Skeletal muscle tissue (tissue), 4 donors: ENCODE measurements around the gene C2CD2. TPM values are rescaled to one million over a fixed set of nuclear protein-coding genes. Genes with fewer than 3 reads are reported as not detected.

Experiments used
- H3K27ac ChIP-seq: one replicate; pipeline ENCODE4 v1.7.0; 2013; ENCODE audit warnings: mild to moderate bottlenecking, low read depth, low read length, inconsistent platforms
- H3K27me3 ChIP-seq, 3 donors: one replicate each; pipeline ENCODE4 v1.7.0; 2013; ENCODE audit warnings: low read length in 3 of 3; ENCODE audit not compliant: control insufficient read depth in 3 of 3, insufficient read depth in 3 of 3
- H3K36me3 ChIP-seq, 3 donors: one replicate each; pipeline ENCODE4 v1.7.0; 2013; ENCODE audit warnings: low read length in 3 of 3; ENCODE audit not compliant: control insufficient read depth in 3 of 3, insufficient read depth in 3 of 3
- H3K4me1 ChIP-seq, 3 donors: one replicate each; pipeline ENCODE4 v1.7.0; 2013; ENCODE audit warnings: low read length in 3 of 3, mild to moderate bottlenecking in 3 of 3; ENCODE audit not compliant: control insufficient read depth in 3 of 3, insufficient read depth in 3 of 3
- H3K4me3 ChIP-seq, 3 donors: one replicate each; pipeline ENCODE4 v1.7.0; 2013; ENCODE audit warnings: low read length in 3 of 3
- H3K9ac ChIP-seq, 3 donors: one replicate each; pipeline ENCODE4 v1.7.0; 2013; ENCODE audit warnings: low read length in 3 of 3, mild to moderate bottlenecking in 3 of 3, moderate library complexity in 2 of 3, low read depth in 1 of 3
- H3K9me3 ChIP-seq, 3 donors: one replicate each; pipeline ENCODE4 v1.7.0; 2013; ENCODE audit warnings: low read length in 3 of 3; ENCODE audit not compliant: control insufficient read depth in 3 of 3
- total RNA-seq: library from RNA; depleted of rRNA; stranded (reverse); fragments of >200 nt; gene quantifications from one replicate; pipeline ENCODE4 v1.2.3, GENCODE V29; 2014
- donor health status: Osteomylitis.

The C2CD2 gene
- total RNA-seq, 1 donor from 2014 or later: 7.3 TPM

GRCh38 chr21:41852929-41853320, 100.9 kb downstream of the C2CD2 start:
- H3K4me3 ChIP-seq: no peak overlapping the region
- no peaks in the 10 kb centered on the region for H3K27me3 ChIP-seq
- no peaks in the 10 kb centered on the region for H3K9me3 ChIP-seq
- H3K36me3 ChIP-seq: peaks cover 31 to 36% (median 31%) of the 10 kb centered on the region in 3 donors
- no peak overlapping the region for H3K9ac ChIP-seq
- no peaks in the 10 kb centered on the region for H3K4me1 ChIP-seq
- H3K27ac ChIP-seq: no peak overlapping the region

GRCh38 chr21:41852151-41852928, 101.5 kb downstream of the C2CD2 start:
- H3K4me1 ChIP-seq: no peaks in the 10 kb centered on the region
- no peaks in the 10 kb centered on the region for H3K27me3 ChIP-seq
- no peak overlapping the region for H3K4me3 ChIP-seq
- H3K9me3 ChIP-seq: no peaks in the 10 kb centered on the region
- H3K36me3 ChIP-seq: peaks cover 29 to 34% (median 31%) of the 10 kb centered on the region in 3 donors
- H3K9ac ChIP-seq: no peak overlapping the region
- no peak overlapping the region for H3K27ac ChIP-seq

GRCh38 chr21:41851090-41851790, 102.6 kb downstream of the C2CD2 start:
- no peak overlapping the region for H3K9ac ChIP-seq
- no peaks in the 10 kb centered on the region for H3K27me3 ChIP-seq
- H3K9me3 ChIP-seq: no peaks in the 10 kb centered on the region
- no peaks in the 10 kb centered on the region for H3K4me1 ChIP-seq
- H3K27ac ChIP-seq: no peak overlapping the region
- no peak overlapping the region for H3K4me3 ChIP-seq
- H3K36me3 ChIP-seq: peaks cover 22 to 24% (median 23%) of the 10 kb centered on the region in 3 donors

DNA sequence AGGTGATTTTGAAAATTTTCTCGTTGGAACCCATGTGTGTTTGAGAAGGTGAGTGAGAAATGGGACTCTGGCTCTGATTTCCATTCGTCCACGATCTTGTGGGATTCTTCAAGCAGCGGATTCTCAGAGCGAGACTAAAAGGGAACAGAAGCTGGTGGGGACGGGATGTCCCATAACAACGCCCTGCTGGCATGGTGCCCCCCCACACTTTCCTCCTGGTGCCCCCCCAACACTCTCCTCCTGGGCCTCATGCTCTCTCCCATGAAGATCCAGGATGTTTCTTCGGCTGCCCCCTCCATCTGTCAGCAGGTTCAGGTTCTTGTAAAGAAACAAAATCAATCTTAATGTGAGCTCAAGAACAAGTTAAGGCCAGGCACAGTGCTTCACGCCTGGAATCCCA, 103.7 kb downstream of the C2CD2 start:
- H3K27me3 ChIP-seq: no peaks in the 10 kb centered on the region
- no peaks in the 10 kb centered on the region for H3K9me3 ChIP-seq
- no peaks in the 10 kb centered on the region for H3K4me1 ChIP-seq
- no peak overlapping the region for H3K9ac ChIP-seq
- no peak overlapping the region for H3K4me3 ChIP-seq
- no peak overlapping the region for H3K27ac ChIP-seq
- H3K36me3 ChIP-seq: peaks cover 21 to 28% (median 21%) of the 10 kb centered on the region in 3 donors

DNA sequence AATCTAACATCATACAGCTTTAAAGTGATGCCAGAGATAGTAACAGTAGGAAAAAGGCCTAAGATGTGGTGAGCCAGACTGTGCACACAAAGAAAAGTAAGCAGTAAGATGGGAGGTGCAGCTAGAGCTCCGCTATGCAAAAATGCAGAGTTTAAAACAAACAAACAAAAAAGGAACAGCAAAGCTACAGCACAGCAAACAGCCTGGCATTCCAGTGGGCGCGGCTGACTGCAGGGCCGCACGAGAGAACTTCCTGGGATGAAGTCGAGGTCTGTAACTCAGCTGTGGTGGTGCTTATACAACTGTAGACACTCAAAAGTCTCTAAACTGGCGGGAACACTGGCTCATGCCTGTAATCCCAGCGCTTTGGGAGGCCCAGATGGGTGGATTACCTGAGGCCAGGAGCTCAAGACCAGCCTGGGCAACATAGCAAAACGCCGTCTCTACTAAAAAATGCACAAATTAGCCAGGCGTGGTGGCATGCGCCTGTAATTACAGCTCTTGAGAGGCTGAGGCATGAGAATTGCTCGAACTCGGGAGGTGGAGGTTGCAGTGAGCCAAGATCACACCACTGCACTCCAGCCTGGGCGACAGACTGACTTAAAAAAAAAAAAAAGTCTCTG, 104.7 kb downstream of the C2CD2 start:
- no peak overlapping the region for H3K27ac ChIP-seq
- no peaks in the 10 kb centered on the region for H3K9me3 ChIP-seq
- H3K4me3 ChIP-seq: no peak overlapping the region
- no peak overlapping the region for H3K9ac ChIP-seq
- peaks cover 11 to 20% (median 11%) of the 10 kb centered on the region in 3 donors for H3K36me3 ChIP-seq
- H3K27me3 ChIP-seq: no peaks in the 10 kb centered on the region
- no peaks in the 10 kb centered on the region for H3K4me1 ChIP-seq

DNA sequence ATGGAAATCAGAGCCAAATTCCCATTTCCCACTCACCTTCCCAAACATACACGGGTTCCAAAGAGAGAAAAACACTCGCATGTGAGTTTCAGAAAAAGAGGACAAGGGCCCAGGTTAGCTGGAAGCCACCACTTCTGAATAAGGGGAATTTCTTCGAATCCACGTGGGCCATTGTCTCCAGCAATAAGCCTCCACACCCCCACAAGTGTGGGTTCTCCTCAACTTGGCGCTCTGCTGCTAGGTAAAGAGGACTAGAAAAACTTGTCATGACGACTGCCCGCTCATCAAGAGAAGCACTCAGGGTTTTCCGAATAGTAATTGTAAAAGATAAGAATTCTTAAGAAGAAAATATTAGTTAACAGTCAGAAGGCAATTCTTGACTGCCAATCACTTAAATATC, 105.3 kb downstream of the C2CD2 start:
- Histone ChIP-seq H3K27ac (no peak overlapping the region), H3K4me3 (no peak overlapping the region), H3K9ac (no peak overlapping the region), H3K27me3 (no peaks in the 10 kb centered on the region), H3K36me3 (peaks cover 6 to 17% (median 6%) of the 10 kb centered on the region in 3 donors), H3K9me3 (no peaks in the 10 kb centered on the region), H3K4me1 (no peaks in the 10 kb centered on the region)

DNA sequence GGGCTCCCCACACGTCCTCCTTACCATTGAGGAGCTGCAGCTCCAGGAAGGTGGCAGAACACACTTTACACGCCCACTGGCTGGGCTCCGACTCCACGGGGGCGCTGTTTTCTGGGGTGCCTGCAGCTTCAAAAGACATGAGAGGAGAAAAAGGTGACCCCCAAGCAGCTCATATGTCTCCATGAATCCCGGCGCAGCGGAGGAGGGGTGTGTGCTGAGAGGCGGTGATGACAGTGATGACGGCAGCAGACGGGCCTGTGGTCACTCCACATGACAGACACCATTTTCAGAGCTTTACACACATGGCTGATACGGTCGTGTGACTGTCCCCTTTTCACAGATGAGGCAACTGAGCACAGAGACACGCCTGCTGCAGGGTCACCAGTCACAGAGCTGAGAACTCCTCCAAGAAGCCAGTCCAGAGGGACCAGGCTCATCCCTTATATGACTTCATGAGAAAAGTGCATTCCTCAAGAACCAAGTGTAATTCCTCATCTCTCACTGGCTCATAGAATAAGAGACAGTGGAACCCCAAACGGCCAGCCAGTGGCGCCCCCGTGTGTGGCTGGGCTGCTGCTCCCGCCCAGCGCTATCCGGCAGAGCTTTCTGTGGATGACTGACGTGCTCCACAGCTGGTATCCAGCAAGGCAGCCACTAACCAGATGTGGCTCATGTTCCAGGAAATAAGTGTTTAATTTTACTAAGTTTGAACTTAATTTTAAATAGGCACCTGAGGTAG, 106.6 kb downstream of the C2CD2 start:
- Histone ChIP-seq H3K4me1 (no peaks in the 10 kb centered on the region), H3K27ac (no peak overlapping the region), H3K9ac (no peak overlapping the region), H3K4me3 (no peak overlapping the region), H3K27me3 (no peaks in the 10 kb centered on the region), H3K9me3 (no peaks in the 10 kb centered on the region), H3K36me3 (peaks cover 0 to 13% (median 0%) of the 10 kb centered on the region in 3 donors)

- Histone ChIP-seq H3K4me1 (no peaks in the 10 kb centered on the region), H3K36me3 (peaks cover 0 to 11% (median 0%) of the 10 kb centered on the region in 3 donors), H3K27me3 (no peaks in the 10 kb centered on the region), H3K27ac (no peak overlapping the region), H3K9ac (no peak overlapping the region), H3K9me3 (no peaks in the 10 kb centered on the region), H3K4me3 (no peak overlapping the region)
Observed at GRCh38 chr21:41846536-41846935, 107.3 kb downstream of the C2CD2 start.

- H3K9me3 ChIP-seq: peaks cover 0 to 2% (median 2%) of the 10 kb centered on the region in 3 donors
- peaks cover 0 to 11% (median 0%) of the 10 kb centered on the region in 3 donors for H3K36me3 ChIP-seq
- H3K27me3 ChIP-seq: no peaks in the 10 kb centered on the region
- no peak overlapping the region for H3K4me3 ChIP-seq
- H3K27ac ChIP-seq: no peak overlapping the region
- H3K4me1 ChIP-seq: no peaks in the 10 kb centered on the region
- H3K9ac ChIP-seq: no peak overlapping the region
Observed at GRCh38 chr21:41846033-41846317, 107.8 kb downstream of the C2CD2 start.
